NCI-H146 treated with DMSO at 0.1 percent for 48 hours (cell line): ENCODE results near the gene MAP4K1.

Source experiments
- DNase-seq: peaks from one replicate; lab custom pipeline; 2025; ENCODE audit not compliant: unreplicated experiment; lab: John Stamatoyannopoulos, UW

Gene MAP4K1

GRCh38 chr19:38617764-38618589 lies at the start of gene MAP4K1:
TSS of gene MAP4K1 (minus strand) at chr19:38617953. CDS start at chr19:38617895, 58 bp downstream.
- DNase-seq = no peak

DNA sequence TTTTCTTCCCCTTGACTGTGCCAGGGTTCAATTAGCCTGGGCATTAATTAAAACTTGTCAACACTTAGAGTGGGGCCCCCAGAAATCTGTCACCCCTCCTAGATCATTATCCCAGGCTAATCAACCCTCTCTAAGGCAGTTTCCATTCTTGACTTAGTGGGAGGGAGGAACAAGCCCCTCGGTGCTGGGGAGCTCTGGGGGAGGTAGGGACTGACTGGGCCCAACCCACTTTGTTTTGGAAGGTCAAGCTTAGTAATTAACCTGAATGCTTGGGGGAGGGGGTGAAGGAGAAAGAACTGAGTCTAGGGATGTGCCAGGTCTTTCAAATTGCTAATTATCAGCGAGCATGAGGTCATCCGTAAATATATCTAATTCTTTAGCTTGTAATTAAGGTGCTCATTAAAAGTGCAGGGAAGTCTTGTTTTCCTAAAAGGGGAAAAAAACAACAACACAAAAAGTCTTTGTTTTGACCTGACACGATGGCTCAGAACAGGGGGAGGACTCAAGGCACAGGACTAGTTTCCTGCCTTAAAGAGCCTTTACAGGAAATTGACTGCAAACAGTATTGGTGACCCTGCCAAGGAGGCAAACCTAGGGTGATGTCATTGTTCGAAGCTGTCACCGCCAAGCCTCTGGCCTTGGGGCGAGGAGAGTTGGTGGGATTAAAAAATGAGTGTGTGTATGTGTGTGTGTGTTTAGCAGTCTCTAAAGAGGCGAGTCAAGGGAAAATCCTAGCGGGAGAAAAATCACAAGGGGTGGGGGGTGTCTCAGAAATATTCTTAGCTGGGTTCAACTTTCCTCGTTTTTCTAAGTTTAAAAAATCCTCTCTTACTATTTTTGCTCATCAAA lies 49.1 kb upstream of the MAP4K1 start:
- no peak for DNase-seq

DNA sequence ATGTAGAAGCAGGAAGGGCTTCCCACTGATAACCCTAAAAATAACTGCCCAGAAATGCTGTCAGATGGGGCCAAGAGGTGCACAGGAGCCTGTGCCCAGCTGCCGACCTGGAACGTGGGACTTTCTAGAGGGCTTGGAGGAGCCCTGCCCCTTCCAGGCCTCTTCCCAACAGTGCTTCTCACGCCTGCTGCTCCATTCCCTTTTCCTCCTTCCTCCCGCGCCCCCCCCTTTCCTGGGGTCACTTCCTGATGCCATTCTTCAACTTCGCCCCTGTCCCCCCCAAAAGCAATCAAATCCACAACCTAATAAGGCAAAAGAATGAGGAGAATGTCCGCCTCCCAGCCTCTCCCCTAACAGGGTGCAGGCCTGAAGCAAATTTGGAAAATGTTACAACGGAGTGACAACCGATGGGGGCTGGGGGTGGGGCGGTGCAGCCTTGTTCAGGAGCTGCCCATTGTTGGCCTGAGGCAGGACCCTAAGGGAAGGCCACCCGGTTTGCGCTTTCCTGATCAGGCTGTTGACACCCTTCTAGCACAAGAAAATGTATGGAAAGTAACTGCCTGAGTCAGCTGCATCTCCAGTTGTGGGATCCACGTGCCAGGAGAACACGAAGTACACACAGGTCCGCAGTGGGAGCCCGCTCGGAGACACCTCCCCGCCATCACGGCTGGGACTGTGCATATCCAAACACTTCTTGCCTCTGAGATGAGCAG lies 48.4 kb upstream of the MAP4K1 start:
- no peak for DNase-seq

DNA sequence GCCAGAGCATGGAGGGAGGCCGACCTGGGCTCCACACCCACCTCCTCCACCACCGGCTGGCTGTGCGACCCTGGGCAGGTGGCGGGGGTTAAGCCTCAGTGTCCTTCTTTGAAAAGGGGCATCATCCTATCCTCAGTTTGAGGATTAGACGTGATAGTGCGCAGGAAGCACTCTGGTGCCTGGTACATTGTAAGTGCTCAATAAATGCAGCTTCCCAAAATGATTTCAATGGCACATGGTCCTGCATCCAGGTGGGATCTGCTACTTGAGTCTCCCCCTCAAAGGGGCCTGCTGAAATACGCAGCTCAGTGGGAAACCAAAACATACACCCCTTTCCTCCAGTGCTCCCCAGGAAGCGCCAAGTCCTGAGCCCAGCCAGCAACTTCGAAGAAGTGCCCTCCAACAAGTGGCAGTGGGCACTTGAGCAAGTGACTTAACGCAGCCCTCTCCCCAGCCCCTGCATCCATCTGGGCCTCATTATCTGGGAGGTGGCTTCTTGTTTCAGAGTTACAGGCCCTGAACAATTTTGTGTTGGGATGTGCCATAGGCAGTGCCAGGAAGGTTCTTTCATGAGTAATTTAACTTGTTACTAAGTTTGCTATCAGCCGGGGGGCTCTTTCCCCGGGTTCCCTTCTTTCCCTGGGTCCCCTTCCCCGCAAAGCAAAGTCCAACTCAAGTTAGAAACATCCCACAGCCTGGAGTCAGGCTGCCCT lies 47.6 kb upstream of the MAP4K1 start:
- no peak for DNase-seq

DNA sequence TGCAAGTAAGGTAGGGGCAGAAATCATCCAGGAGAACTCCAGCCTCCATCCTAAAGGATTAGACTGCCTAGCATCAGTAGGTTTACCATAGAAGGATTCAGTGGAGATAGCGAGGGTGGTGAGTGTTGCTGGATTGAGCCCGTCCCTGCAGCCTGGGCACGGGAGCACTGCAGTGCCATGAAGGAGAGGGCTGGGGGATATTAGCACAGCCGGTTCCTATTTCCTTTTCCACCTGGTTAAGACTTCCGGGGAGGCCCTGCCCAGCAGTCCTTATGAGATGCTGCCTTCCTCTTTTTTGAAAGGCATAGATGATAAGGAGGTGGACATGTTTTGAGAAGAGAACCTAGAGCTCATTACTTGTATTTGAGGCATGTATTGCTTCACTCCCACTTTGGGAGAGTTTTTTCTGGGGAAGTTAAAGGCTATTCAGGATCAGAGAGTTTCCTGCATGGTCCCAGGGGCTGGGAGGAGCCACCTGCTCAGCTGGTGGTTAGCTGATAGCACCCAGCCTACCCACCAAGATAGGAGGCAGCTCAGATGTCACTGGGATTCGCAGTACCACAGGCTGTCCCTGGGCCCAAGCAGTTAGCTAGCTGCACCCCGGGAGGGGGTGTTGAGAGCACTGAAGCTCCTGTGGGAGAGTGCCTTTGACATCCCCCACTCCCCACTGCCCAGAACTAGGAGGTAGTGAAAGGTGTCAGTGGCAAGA lies 46.9 kb upstream of the MAP4K1 start:
- DNase-seq = no peak

DNA sequence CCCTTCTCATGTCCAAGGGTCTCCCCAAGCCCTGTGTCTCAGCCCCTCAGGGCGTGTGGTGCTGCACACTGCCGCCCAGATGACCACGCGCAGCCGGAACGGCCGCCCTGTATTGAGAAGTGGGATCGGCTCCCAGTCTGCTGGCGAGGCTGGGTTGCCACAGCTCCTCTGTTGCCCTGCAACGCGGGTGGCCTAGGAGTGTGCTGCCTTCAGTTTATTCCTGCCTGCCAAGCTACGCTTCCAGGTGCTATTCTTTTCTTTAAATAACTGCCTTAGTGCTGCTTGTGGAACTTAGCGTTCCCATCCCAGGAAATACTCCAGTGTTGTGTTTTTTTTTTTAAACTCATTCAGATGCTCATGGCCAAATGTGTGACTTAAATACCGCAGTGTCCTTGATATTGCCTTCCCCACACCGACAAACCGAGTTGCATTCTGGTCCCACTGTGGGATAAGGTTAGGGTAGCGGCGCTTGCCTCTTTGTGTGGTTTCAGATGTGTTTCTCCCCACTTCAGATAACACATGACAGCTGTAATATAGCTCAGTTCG lies 46.3 kb upstream of the MAP4K1 start:
- no peak for DNase-seq

DNA sequence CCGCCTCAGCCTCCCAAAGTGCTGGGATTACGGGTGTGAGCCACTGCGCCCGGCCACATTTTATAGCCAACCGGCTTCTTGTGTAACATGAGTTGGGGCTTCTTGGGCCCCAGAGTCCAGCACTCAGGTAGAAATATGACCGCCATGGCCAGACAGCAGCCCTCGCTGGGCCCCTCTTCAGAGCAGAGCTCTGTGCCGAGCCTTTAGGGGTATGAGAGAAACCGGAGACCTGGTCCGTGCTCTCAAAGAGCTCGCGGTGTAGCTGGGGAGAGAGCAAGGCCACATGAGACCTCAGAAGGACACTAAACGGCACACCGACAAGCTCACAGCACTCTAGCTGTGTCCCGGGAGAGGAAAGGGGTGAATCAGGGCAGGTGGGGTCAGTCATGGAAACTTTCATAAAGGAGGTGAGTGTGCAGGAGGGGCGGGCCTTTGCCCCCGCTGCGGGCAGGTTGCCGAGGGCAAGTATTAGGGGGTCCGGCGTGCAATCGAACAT lies 45.5 kb upstream of the MAP4K1 start:
- DNase-seq = no peak

DNA sequence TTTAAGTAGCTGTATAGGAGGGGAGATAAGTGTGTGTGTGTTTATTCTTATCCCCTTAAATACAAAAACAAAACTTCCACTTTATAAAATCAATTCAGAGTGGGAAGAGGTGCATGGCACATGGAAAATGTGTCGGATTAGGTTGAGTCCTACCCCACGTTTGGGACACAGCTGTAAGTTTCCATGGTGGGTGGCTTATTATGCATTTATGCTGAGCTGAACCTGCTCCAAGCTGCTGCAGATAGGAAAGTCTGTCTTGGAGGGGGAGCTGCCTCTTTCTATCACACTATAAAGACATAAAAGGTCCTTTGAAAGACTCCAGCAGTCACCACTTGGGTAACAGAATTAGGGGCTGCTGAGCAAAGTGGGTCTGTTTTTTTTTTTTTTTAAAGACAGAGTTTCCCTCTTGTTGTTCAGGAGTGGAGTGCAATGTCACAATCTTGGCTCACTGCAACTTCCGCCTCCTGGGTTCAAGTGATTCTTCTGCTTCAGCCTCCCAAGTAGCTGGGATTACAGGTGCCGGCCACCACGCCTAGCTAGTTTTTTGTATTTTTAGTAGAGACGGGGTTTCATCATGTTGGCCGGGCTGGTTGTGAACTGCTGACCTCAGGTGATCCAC lies 44.9 kb upstream of the MAP4K1 start:
- no peak for DNase-seq

DNA sequence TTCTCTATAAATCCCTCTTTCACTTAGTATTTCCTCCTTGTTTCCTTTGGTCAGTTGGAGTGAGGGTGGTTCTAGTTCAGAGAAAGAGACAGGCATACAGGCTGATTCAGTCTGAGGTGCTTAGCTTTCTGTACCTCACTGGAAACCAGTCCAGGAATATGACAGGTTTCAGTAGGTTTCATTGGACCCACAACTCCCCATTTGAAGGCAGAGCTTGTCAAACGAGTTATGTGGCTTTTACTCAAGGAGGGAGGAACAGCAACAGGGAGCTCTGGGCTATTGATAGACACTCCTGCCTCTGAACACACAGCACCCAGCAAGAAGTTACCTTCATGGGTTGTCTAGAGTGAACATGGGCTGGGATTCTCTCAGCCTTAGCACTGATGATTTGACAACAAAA lies 44.2 kb upstream of the MAP4K1 start:
- no peak for DNase-seq

DNA sequence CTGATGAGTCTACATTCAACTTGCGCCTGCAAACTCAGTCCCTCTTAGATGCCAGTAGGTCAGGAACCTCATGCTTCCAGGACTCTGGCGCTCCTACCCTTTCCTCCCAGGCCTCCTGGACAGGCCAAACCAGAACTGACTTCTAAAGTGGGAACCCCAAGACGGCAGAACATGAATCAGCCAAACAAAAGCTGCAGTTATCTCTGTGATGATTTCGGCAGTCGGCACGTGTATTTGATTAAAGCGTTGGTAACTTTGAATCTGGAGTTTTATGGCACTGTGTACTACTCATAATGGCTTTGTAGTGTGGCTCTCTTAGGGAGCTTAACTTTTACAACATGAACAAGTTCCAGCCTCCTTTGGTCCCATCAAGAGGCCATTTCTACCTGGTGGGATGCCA lies 43.4 kb upstream of the MAP4K1 start:
- DNase-seq = no peak

DNA sequence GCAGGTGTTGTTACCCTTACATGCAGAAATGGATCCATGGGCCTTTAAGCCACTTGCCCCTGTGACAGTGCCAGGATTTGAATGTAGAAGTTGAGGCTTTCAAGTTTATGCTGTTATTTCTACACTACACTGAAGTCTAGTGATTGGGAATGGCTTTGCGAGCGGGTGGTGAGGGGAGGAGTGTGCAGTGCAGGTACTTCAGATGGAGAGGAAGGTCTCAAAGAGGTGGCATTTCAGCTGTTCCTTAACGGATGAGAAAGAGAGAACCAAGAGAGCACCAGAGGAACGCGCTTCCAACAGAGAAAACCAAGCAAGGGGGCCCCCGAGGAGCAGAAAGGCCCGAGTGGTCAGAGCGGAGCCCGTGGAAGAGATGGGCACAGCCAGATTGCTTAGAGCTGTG lies 43.0 kb upstream of the MAP4K1 start:
- no peak for DNase-seq

- no peak for DNase-seq
Measured at GRCh38 chr19:38658462-38659306, 40.9 kb upstream of the MAP4K1 start.

DNA sequence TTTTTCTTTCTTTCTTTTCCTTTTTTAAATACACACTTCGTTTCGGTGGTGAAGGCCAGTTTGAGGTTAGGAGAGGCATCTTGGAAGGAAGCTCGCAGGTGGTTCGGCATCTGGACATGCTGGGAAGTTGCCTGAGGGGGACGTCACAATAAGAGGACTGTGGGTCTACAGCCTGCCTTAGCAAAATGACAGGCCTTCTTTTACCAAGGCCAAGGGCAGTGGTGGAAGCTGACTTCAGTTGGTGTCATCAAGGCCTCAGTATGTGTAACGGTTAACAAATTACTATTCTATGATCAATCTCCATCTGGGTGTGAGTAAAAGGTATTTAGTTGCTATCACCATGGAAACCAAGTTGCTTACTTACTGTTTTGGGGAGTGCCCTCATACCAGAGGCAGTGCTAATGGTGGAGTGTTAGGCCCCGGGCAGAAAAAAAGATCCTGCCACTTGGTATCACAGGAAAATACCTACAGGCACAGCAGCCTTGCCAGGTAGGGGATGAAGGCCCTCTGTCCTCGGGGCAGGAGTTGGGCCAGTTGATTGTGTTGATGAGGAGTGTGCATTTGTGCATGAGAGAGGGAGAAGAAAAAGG lies 40.0 kb upstream of the MAP4K1 start:
- DNase-seq = no peak

- no peak for DNase-seq
Measured at GRCh38 chr19:38656171-38656981, 38.6 kb upstream of the MAP4K1 start.

DNA sequence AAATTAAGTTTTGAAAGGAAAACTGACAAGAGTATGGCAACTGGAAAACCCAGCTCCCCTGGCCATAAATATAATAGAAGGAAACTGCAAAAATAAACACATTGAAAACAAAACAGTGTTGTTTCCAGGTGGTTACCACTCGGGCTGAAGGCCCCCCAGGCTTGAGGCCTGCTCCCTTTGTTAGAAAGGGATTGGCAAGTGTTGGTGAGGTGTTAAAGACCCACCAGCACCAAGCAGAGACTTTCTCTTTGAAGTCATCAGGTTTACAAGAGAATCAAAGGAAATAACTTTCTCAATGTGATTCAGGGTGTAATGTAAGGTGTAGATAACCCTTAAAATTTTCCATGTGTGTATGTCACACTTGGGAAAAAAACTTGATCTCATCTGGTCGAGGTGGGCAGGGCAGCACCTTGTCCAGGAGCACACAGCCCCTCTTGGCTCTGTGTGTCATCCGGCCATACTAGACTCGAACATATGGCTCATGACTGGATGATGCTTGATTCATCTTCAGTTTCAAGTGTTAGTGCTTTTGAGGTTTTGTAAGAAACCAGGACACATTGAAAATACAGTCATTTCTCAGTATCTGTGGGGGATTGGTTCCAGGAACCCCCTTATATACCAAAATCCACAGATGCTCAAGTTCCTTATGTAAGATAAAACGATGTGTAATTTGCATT lies 37.5 kb upstream of the MAP4K1 start:
- DNase-seq = no peak

DNA sequence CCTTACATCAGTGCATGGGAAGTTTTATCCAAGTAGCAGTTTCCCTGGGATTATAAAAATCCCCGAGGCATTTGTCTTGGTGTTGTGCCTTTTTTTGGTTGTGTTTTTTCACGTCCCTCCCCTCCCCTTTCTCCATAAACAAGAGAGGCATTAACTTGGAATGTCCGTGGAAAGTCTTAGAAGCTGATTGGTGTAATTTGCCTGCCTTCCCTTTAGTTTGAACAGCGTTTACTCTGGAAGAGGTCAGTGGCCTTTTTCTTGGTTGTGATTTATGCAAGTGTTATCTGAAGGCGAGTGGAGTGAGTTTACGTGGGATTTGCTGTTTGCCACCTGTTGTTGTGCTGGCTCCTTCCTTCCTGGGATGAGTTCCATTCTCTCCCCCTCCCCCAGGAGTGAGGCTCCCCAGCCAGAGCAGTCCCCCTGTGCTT lies 36.9 kb upstream of the MAP4K1 start:
- DNase-seq = no peak
